Effector memory CD8-positive, alpha-beta T cell (primary cell): Measurements from ENCODE around the gene ADAM23.

Experiments used
- ATAC-seq: fragments of 150-1000 bp; cut with Tn5 transposase; replicated peaks from 2 replicates; pipeline ENCODE4 v1.10.0; 2021; ENCODE audit warnings: mild to moderate bottlenecking, moderate library complexity
- DNase-seq, 3 experiments: peaks; one replicate each; pipeline ENCODE4 v3.0.0; 2021
- H3K27ac Mint-ChIP-seq, 2 donors: one replicate each; pipeline ENCODE4 v1.8.0; 2022; ENCODE audit warnings: mild to moderate bottlenecking in 2 of 2, mixed read lengths in 2 of 2, moderate library complexity in 2 of 2
- H3K27me3 Mint-ChIP-seq, 2 donors: one replicate each; pipeline ENCODE4 v1.8.0; 2022; ENCODE audit warnings: mixed read lengths in 2 of 2
- H3K36me3 Mint-ChIP-seq: one replicate; pipeline ENCODE4 v1.8.0; 2022; ENCODE audit warnings: mild to moderate bottlenecking, moderate library complexity, mixed read lengths; ENCODE audit not compliant: insufficient read depth
- H3K4me1 Mint-ChIP-seq, 2 donors: one replicate each; pipeline ENCODE4 v1.8.0; 2022; ENCODE audit warnings: low read depth in 2 of 2, mixed read lengths in 2 of 2
- H3K4me3 Mint-ChIP-seq, 2 donors: one replicate each; pipeline ENCODE4 v1.8.0; 2022; ENCODE audit warnings: mild to moderate bottlenecking in 2 of 2, mixed read lengths in 2 of 2, moderate library complexity in 2 of 2
- H3K9me3 Mint-ChIP-seq, 2 donors: one replicate each; pipeline ENCODE4 v1.8.0; 2022; ENCODE audit warnings: mixed read lengths in 2 of 2

The ADAM23 gene

GRCh38 chr2:206531996-206532543 lies 88.7 kb downstream of the ADAM23 start:
- Mint-ChIP-seq H3K9me3 (no peaks in the 10 kb centered on the region), H3K27me3 (peaks cover 9 to 27% of the 10 kb centered on the region in 2 donors), H3K27ac (no peak overlapping the region), H3K4me3 (no peak overlapping the region), H3K4me1 (peaks cover 0 to 3% of the 10 kb centered on the region in 2 donors), H3K36me3 (no peaks in the 10 kb centered on the region)
- ATAC-seq: no peak
- DNase-seq: no peak

- no peak overlapping the region for H3K27ac Mint-ChIP-seq
- H3K36me3 Mint-ChIP-seq: no peaks in the 10 kb centered on the region
- no peaks in the 10 kb centered on the region for H3K9me3 Mint-ChIP-seq
- H3K4me1 Mint-ChIP-seq: peaks cover 0 to 3% of the 10 kb centered on the region in 2 donors
- H3K4me3 Mint-ChIP-seq: no peak overlapping the region
- ATAC-seq (no peak), DNase-seq (no peak)
- peaks cover 9 to 17% of the 10 kb centered on the region in 2 donors for H3K27me3 Mint-ChIP-seq
These were observed 90.6 kb downstream of the ADAM23 start for GRCh38 chr2:206533977-206534376.

- H3K4me3 Mint-ChIP-seq: no peak overlapping the region
- no peak overlapping the region for H3K27ac Mint-ChIP-seq
- no peak for ATAC-seq
- no peaks in the 10 kb centered on the region for H3K9me3 Mint-ChIP-seq
- H3K27me3 Mint-ChIP-seq: peaks cover 9 to 20% of the 10 kb centered on the region in 2 donors
- DNase-seq: no peak
- H3K4me1 Mint-ChIP-seq: peaks cover 0 to 3% of the 10 kb centered on the region in 2 donors
- H3K36me3 Mint-ChIP-seq: no peaks in the 10 kb centered on the region
These were observed 92.1 kb downstream of the ADAM23 start for GRCh38 chr2:206535260-206535986.

- no peak for ATAC-seq
- no peaks in the 10 kb centered on the region for H3K4me1 Mint-ChIP-seq
- no peak overlapping the region for H3K27ac Mint-ChIP-seq
These were observed 97.4 kb downstream of the ADAM23 start for GRCh38 chr2:206540757-206541156.

GRCh38 chr2:206543073-206543472 lies 99.7 kb downstream of the ADAM23 start:
- DNase-seq (no peak), ATAC-seq (no peak)
- no peak overlapping the region for H3K27ac Mint-ChIP-seq
- peaks cover 0 to 8% of the 10 kb centered on the region in 2 donors for H3K27me3 Mint-ChIP-seq
- no peak overlapping the region for H3K4me3 Mint-ChIP-seq
- H3K9me3 Mint-ChIP-seq: no peaks in the 10 kb centered on the region
- H3K4me1 Mint-ChIP-seq: no peaks in the 10 kb centered on the region
- no peaks in the 10 kb centered on the region for H3K36me3 Mint-ChIP-seq

More at GRCh38 chr2:206540757-206541156, 97.4 kb downstream of the ADAM23 start:
- no peaks in the 10 kb centered on the region for H3K9me3 Mint-ChIP-seq
- peaks cover 0 to 11% of the 10 kb centered on the region in 2 donors for H3K27me3 Mint-ChIP-seq
- H3K36me3 Mint-ChIP-seq: no peaks in the 10 kb centered on the region
- H3K4me3 Mint-ChIP-seq: no peak overlapping the region
- DNase-seq: no peak

- Mint-ChIP-seq H3K4me1 (no peaks in the 10 kb centered on the region), H3K27me3 (no peaks in the 10 kb centered on the region), H3K4me3 (no peak overlapping the region), H3K36me3 (no peaks in the 10 kb centered on the region), H3K9me3 (no peaks in the 10 kb centered on the region), H3K27ac (no peak overlapping the region)
- ATAC-seq: no peak
- no peak for DNase-seq
These were observed 105.1 kb downstream of the ADAM23 start for GRCh38 chr2:206548383-206548782.

GRCh38 chr2:206555721-206556120 lies 112.4 kb downstream of the ADAM23 start:
- ATAC-seq (no peak), DNase-seq (no peak)
- Mint-ChIP-seq H3K9me3 (no peaks in the 10 kb centered on the region), H3K4me3 (no peak overlapping the region), H3K36me3 (no peaks in the 10 kb centered on the region), H3K27ac (no peak overlapping the region), H3K4me1 (no peaks in the 10 kb centered on the region), H3K27me3 (peaks cover 8 to 10% of the 10 kb centered on the region in 2 donors)

- Mint-ChIP-seq H3K4me3 (no peak overlapping the region), H3K27me3 (peaks cover 8 to 14% of the 10 kb centered on the region in 2 donors), H3K27ac (no peak overlapping the region), H3K9me3 (no peaks in the 10 kb centered on the region), H3K4me1 (no peaks in the 10 kb centered on the region), H3K36me3 (no peaks in the 10 kb centered on the region)
- ATAC-seq (no peak), DNase-seq (no peak)
These were observed 113.1 kb downstream of the ADAM23 start for GRCh38 chr2:206556357-206556949.

GRCh38 chr2:206557321-206557720 lies 114.0 kb downstream of the ADAM23 start:
- no peaks in the 10 kb centered on the region for H3K4me1 Mint-ChIP-seq
- H3K27me3 Mint-ChIP-seq: peaks cover 8 to 14% of the 10 kb centered on the region in 2 donors
- no peak overlapping the region for H3K4me3 Mint-ChIP-seq
- no peaks in the 10 kb centered on the region for H3K36me3 Mint-ChIP-seq
- H3K9me3 Mint-ChIP-seq: no peaks in the 10 kb centered on the region
- DNase-seq: no peak
- H3K27ac Mint-ChIP-seq: no peak overlapping the region
- no peak for ATAC-seq

GRCh38 chr2:206558492-206558891 lies 115.2 kb downstream of the ADAM23 start:
- H3K27me3 Mint-ChIP-seq: peaks cover 8 to 14% of the 10 kb centered on the region in 2 donors
- no peak overlapping the region for H3K4me3 Mint-ChIP-seq
- no peak overlapping the region for H3K27ac Mint-ChIP-seq
- no peak for ATAC-seq
- H3K9me3 Mint-ChIP-seq: no peaks in the 10 kb centered on the region
- no peaks in the 10 kb centered on the region for H3K4me1 Mint-ChIP-seq
- no peaks in the 10 kb centered on the region for H3K36me3 Mint-ChIP-seq
- DNase-seq: no peak

GRCh38 chr2:206561962-206562361 lies 118.6 kb downstream of the ADAM23 start:
- Mint-ChIP-seq H3K4me1 (no peaks in the 10 kb centered on the region), H3K27me3 (peaks cover 8 to 14% of the 10 kb centered on the region in 2 donors), H3K36me3 (peaks cover 3% of the 10 kb centered on the region), H3K4me3 (no peak overlapping the region), H3K9me3 (no peaks in the 10 kb centered on the region), H3K27ac (no peak overlapping the region)
- no peak for ATAC-seq
- DNase-seq: no peak

GRCh38 chr2:206562375-206562774 lies 119.0 kb downstream of the ADAM23 start:
- DNase-seq (no peak), ATAC-seq (no peak)
- Mint-ChIP-seq H3K27ac (no peak overlapping the region), H3K4me3 (no peak overlapping the region), H3K36me3 (peaks cover 3% of the 10 kb centered on the region), H3K9me3 (no peaks in the 10 kb centered on the region), H3K27me3 (peaks cover 8 to 14% of the 10 kb centered on the region in 2 donors), H3K4me1 (no peaks in the 10 kb centered on the region)

GRCh38 chr2:206563374-206563773 lies 120.0 kb downstream of the ADAM23 start:
- ATAC-seq (no peak), DNase-seq (no peak)
- Mint-ChIP-seq H3K4me1 (no peaks in the 10 kb centered on the region), H3K27me3 (peaks cover 8 to 14% of the 10 kb centered on the region in 2 donors), H3K4me3 (no peak overlapping the region), H3K27ac (no peak overlapping the region), H3K36me3 (peaks cover 3% of the 10 kb centered on the region), H3K9me3 (no peaks in the 10 kb centered on the region)

GRCh38 chr2:206565666-206566065 lies 122.3 kb downstream of the ADAM23 start:
- DNase-seq (no peak), ATAC-seq (no peak)
- Mint-ChIP-seq H3K4me3 (no peak overlapping the region), H3K4me1 (no peaks in the 10 kb centered on the region), H3K27me3 (peaks cover 0 to 5% of the 10 kb centered on the region in 2 donors), H3K36me3 (peaks cover 3% of the 10 kb centered on the region), H3K27ac (no peak overlapping the region), H3K9me3 (no peaks in the 10 kb centered on the region)
